Measurements from ENCODE around the gene TACSTD2.
"Not testable (repeated sequence)": the region's sequence is repeated elsewhere in the genome, so short reads cannot be mapped to it uniquely, and the experiment has no call there.

The TACSTD2 gene, protein sequence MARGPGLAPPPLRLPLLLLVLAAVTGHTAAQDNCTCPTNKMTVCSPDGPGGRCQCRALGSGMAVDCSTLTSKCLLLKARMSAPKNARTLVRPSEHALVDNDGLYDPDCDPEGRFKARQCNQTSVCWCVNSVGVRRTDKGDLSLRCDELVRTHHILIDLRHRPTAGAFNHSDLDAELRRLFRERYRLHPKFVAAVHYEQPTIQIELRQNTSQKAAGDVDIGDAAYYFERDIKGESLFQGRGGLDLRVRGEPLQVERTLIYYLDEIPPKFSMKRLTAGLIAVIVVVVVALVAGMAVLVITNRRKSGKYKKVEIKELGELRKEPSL

DNA sequence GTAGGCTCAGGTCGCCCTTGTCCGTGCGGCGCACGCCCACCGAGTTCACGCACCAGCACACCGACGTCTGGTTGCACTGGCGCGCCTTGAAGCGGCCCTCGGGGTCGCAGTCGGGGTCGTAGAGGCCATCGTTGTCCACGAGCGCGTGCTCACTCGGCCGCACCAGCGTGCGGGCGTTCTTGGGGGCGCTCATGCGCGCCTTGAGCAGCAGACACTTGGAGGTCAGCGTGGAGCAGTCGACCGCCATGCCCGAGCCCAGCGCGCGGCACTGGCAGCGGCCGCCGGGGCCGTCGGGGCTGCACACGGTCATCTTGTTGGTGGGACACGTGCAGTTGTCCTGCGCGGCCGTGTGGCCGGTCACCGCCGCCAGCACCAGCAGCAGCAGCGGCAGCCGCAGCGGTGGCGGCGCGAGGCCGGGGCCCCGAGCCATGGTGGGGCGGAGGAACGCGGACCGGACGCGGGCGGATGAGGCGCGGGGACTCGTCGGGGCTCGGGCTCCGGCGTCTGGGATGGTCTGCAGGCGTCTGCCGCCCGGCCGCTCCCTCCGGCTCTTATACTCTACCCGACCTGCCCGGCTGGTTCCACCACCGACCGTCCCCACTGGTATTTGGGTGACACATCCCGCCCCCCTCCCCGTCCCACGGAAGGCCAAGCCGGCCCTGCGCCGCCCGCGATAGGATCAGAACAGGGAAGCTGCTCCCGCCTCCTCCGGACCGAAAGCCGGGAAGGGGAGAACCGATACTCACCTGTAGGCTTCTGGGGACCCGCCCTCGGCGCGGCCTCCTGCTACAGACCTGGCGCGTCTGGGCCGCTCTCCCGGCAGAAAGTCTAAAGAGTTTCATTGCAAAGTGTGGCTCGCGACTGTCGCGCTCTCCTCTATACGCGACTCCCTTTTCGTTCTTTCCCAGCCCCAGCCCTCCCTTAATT, at the start of gene TACSTD2:
TSS of gene TACSTD2 (minus strand) at position 526 of the 927 bp plus-strand sequence. CDS start at position 430, 96 bp downstream.
- DNase-seq, result no peak

GRCh38 chr1:58626293-58626692, 49.2 kb upstream of the TACSTD2 start:
- no peak for DNase-seq

DNA sequence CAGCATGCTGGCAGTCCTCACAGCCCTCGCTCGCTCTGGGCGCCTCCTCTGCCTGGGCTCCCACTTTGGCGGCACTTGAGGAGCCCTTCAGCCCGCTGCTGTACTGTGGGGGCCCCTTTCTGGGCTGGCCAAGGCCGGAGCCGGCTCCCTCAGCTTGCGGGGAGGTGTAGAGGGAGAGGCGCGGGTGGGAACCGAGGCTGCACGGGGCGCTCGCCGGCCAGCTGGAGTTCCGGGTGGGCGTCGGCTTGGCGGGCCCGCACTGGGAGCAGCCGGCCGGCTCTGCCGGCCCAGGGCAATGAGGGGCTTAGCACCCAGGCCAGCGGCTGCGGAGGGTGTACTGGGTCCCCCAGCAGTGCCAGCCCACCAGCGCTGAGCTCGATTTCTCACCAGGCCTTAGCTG, 46.2 kb upstream of the TACSTD2 start:
- DNase-seq, result not testable (repeated sequence)

- DNase-seq, result no peak
Measured at GRCh38 chr1:58622571-58622970, 45.5 kb upstream of the TACSTD2 start.

DNA sequence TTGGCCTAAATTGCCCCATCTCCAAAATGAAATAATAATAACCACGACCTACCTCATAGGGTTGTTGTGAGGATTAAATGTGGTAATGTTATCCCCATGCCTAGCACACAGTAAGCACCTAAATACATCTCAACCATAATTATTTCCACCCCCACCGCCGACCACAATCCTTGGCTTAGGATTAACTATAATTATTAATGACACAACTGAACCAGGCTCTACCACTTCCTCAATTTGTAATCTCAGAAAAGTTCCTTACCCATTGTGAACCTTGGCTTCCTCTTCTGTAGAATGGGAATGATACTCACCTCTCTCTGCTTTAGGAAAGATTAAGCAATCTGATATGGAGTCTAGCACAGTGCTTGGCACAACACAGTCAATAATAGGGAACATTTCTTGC, 44.3 kb upstream of the TACSTD2 start:
- DNase-seq, result peak; percentile 27

DNA sequence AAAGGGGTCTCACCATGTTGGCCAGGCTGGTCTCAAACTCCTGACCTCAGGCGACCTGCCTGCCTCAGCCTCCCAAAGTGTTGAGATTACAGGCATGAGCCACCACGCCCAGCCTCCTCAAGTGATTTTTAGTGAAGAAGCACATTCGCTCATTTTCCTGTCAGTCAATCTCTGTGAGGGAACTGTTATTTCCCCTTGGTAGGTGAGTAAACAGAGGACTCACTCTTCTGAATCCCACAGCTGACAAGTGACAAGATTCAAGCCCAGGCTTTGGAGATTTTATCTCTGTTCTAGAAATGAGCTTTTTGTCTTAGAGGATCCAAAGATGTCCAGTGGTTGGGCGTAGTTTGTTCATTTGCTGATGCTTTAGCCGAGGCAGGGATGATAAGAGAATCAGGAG, 43.9 kb upstream of the TACSTD2 start:
- no peak for DNase-seq

DNA sequence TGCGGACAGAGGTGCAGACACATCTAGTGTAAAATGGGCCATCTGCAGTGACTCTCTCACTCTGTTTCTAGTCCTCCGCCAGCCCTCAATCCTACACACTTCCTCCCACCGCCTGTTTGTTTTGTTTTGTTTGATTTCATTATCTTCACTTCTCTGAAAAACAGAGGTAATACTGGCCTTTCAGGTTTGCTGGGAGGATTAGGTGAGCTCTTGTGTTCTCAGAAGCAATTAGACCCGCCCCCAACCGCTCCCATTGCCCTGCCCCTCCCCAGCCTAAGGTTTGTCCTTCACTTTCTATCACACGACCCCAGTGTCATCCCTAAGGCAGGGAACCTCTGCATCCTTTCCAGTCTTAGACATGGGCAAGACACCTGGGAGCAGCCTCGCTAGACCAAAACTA, 43.2 kb upstream of the TACSTD2 start:
- DNase-seq, result no peak

GRCh38 chr1:58619286-58620054, 42.4 kb upstream of the TACSTD2 start:
- DNase-seq, result no peak

DNA sequence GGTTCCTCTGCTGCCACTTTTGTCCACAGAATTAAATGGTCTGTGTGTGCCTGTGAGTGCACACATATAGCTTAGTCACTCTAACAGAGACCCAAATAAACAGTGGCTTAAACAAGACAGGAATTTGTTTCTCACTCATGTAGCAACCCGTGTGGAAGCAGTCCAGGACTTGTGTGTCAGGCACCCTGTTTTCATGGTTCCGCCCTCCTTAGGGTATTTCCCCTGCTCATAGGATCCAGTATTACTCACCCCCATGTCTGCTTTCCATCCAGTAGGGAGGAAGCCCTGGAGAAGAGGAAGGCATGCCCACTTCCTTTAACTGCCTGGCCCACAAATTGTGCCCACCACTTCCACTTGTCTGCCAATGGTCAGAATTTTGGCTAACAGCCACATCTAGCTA, 41.3 kb upstream of the TACSTD2 start:
- DNase-seq, result no peak

DNA sequence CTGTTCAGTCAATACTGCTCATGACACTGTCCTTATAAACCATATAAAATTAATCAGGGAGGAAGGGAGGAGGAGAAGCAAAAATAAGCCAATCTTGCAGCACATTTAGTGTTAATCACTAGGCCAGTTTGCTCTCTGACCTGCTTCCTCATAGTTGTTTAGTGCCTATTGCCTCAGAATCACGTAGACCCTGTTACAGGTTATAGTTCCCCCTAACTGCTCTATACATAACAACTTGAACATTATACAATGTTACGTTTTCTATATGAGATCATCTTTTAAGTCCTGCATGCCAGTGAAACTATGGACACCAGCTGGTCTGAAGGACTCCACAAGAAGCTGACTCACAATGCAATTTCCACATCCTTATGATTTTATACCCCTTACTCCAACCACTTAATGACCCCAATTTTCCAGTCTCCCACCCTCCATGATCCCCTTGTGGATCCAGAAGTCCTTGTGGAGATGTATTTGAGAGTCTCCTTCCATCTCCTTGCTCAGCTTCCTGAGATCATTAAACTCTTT, 34.9 kb upstream of the TACSTD2 start:
- no peak for DNase-seq

- DNase-seq, result no peak
Measured at GRCh38 chr1:58608945-58609344, 31.9 kb upstream of the TACSTD2 start.

- DNase-seq, result no peak
Measured at GRCh38 chr1:58608297-58608696, 31.2 kb upstream of the TACSTD2 start.

DNA sequence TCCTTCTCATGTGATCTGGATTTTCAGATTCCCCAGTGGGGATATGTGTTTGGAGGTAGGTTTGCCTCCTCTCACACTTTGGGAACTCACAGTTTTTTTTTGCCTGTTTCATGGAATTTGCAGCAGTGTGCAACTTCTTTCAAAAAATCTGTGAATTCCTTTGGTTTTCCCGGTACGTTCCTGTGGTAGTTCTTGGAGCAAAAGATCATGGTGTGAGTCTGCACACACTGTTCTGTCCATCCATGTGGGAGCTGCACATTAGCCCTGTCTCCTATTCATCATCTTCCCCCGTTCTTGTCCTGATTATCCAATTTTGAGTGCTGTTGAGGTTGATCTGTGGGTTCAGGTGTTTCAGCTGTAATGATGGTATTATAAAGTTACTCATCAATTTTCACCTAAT, 30.3 kb upstream of the TACSTD2 start:
- no peak for DNase-seq

DNA sequence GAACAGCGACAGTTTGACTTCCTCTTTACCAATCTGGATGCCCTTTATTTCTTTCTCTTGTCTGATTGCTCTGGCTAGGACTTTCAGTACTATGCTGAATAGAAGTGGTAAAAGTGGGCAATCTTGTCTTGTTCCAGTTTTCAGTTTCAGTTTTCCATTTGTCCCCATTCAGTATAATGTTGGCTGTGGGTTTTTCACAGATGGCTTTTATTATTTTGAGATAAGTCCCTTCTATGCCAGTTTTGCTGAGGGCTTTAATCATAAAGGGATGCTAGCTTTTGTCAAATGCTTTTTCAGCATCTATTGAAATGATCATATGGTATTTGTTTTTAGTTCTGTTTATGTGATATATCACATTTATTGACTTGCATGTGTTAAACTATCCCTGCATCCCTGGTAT, 24.9 kb upstream of the TACSTD2 start:
- DNase-seq, result peak; percentile 54

GRCh38 chr1:58597996-58598395, 20.9 kb upstream of the TACSTD2 start:
- no peak for DNase-seq

- no peak for DNase-seq
Measured at GRCh38 chr1:58597076-58597475, 20.0 kb upstream of the TACSTD2 start.

DNA sequence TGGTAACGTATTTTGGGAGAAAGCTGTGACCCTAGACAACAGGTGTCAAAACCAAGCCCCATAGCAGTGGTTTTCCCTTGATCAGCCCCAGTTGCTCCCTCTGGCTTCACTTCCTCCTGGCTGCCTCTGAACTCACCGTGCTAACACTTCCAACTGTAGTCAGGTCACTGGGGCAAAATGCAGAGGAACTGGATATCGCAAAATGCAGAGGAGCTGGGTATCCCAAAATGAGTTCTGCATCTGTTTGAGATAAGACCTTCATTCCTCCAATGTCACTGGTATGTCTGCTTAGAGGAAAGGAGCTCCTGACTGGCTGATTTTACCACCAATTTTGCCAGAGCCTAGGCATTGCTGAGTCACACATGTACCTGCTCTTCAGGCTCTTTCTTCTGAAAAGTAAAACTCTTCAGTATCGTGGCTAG, 19.6 kb upstream of the TACSTD2 start:
- peak; percentile 25 for DNase-seq

DNA sequence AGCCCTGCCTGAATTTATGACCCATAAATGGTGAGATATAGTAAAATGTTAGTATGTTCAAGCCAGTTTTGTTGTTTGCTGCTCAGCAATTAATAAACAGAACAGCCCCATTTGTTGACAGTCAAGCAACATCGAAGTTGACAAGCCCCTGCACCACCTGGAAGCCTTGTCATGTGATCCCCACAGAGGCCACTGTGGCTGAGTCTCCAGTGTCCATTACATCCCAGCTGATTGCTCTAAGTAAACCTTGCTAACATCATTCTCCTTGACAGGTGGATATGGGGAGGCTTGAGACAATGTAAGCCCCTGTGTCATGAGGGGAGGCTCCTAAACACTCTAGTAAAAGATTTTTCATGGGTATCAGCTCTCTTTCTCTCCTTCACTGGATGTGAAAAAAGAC, 17.5 kb upstream of the TACSTD2 start:
- DNase-seq, result no peak

- DNase-seq, result no peak
Measured at GRCh38 chr1:58592522-58593134, 15.6 kb upstream of the TACSTD2 start.

DNA sequence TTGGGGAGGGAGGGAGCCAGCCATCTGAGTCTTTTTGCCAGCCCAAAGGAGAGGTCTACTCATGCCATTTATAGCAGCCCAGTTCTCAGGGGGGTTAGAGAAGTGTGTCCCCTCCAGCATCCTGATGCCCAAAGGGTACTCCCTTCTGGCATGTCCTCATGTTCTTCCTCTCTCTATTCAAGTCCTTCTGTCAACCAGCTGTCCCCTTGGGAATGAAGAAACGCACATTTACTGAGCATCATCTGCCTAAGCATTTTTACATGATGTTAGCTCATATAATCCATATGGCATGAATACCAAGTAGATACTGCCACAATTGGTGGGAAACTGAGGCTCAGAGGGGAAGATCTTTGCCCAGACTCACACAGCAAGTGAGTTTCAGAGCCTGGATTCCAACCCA, 14.8 kb upstream of the TACSTD2 start:
- DNase-seq, result no peak

DNA sequence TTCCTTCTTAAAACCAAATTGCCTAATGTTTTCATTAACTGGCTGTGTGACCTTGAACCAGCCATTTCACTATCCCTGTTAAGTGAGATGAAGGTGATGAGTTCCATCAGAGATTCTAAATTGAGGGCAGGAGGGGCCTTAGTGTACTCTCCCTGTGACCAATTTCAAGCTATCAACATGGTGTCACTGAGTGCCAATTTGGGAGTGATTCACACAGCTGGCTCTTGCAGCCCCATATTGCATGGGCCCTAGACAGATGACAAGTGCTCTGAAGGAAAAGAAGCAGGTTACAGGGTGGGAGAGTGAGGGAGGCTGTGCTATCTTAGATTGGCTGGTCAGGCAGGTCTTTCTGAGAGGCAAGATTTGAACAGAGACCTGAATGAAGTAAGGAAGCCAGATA, 13.0 kb upstream of the TACSTD2 start:
- no peak for DNase-seq

DNA sequence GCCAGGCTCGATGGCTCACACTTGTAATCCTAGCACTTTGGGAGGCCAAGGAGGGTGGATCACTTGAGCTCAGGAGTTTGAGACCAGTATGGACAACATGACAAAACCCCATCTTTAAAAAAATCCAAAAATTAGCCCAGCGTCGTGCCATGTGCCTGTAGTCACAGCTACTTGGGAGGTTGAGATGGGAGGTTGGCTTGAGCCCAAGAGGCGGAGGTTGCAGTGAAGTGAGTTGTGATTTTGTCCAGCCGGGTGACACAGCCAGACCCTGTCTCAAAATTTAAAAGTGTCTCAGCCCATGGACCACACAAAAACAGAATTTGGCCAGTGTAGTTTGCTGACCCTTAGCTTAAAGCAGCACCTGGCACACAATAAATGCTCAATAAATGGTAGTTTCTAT, 11.3 kb upstream of the TACSTD2 start:
- no peak for DNase-seq

DNA sequence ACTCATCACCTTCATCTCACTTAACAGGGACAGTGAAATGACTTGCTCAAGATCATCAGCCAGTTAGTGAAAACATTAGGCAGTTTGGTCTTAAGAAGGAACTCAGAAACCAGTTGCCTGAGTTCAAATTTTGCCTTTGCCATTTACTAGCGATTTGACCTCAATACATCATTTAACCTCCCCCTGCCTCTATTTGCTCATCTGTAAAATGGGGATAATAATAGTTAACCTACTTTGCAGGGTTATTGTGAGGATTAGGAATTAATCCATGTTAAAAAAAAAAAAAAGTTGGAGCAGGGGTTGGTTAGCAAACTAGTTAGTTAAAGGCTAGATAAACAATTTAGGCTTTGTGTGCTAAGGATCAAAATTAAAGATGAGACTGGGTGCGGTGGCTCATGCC, 10.6 kb upstream of the TACSTD2 start:
- no peak for DNase-seq

Data from OCI-M1 (cell line).